ELR (cell line): Measurements from ENCODE around the gene TMEM130.

Experiments used
- DNase-seq: peaks from one replicate; pipeline ENCODE4 v3.0.0-alpha.2; 2015; ENCODE audit warnings: low read depth

Gene TMEM130

GRCh38 chr7:98807068-98808048 lies 62.5 kb downstream of the TMEM130 start:
- no peak for DNase-seq

- no peak for DNase-seq
These were observed 63.6 kb downstream of the TMEM130 start for GRCh38 chr7:98805956-98806838.

- no peak for DNase-seq
These were observed 67.1 kb downstream of the TMEM130 start for GRCh38 chr7:98802781-98803110.

GRCh38 chr7:98802088-98802780 lies 67.6 kb downstream of the TMEM130 start:
- DNase-seq, result peak; percentile 40

GRCh38 chr7:98800996-98801395 lies 68.8 kb downstream of the TMEM130 start:
- no peak for DNase-seq

GRCh38 chr7:98797150-98797549 lies 72.7 kb downstream of the TMEM130 start:
- DNase-seq, result no peak
